GM19023 (cell line): ENCODE results near the gene TRPM3.
"Not testable (repeated sequence)": the region's sequence is repeated elsewhere in the genome, so short reads cannot be mapped to it uniquely, and the experiment has no call there.

Experiments
- ATAC-seq: cut with Tn5 transposase; IDR thresholded peaks from one replicate; pipeline ENCODE4 v1.9.1; 2021; ENCODE audit warnings: mild to moderate bottlenecking, moderate library complexity; ENCODE audit not compliant: unreplicated experiment

TRPM3 gene

GRCh38 chr9:70678153-70678552, 443.3 kb downstream of the TRPM3 start:
- ATAC-seq: no peak

GRCh38 chr9:70677055-70677735, 444.2 kb downstream of the TRPM3 start:
- no peak for ATAC-seq

GRCh38 chr9:70675868-70676370, 445.5 kb downstream of the TRPM3 start:
- ATAC-seq: no peak

GRCh38 chr9:70673844-70674243, 447.6 kb downstream of the TRPM3 start:
- no peak for ATAC-seq

- ATAC-seq: no peak
These were observed 449.2 kb downstream of the TRPM3 start for GRCh38 chr9:70672161-70672649.

- ATAC-seq: no peak
These were observed 452.7 kb downstream of the TRPM3 start for GRCh38 chr9:70668751-70669150.

GRCh38 chr9:70658765-70659164, 462.7 kb downstream of the TRPM3 start:
- no peak for ATAC-seq

- ATAC-seq: no peak
These were observed 465.1 kb downstream of the TRPM3 start for GRCh38 chr9:70656281-70656680.

- ATAC-seq: no peak
These were observed 467.3 kb downstream of the TRPM3 start for GRCh38 chr9:70654144-70654543.

- ATAC-seq: not testable (repeated sequence)
These were observed 476.8 kb downstream of the TRPM3 start for GRCh38 chr9:70644627-70645026.

- ATAC-seq: no peak
These were observed 479.1 kb downstream of the TRPM3 start for GRCh38 chr9:70642341-70642740.

- ATAC-seq: no peak
These were observed 479.8 kb downstream of the TRPM3 start for GRCh38 chr9:70641631-70642030.

GRCh38 chr9:70641031-70641430, 480.4 kb downstream of the TRPM3 start:
- ATAC-seq: no peak

- no peak for ATAC-seq
These were observed 481.3 kb downstream of the TRPM3 start for GRCh38 chr9:70639853-70640814.

GRCh38 chr9:70635790-70636189, 485.6 kb downstream of the TRPM3 start:
- no peak for ATAC-seq

GRCh38 chr9:70634696-70635095, 486.7 kb downstream of the TRPM3 start:
- no peak for ATAC-seq

- no peak for ATAC-seq
These were observed 490.4 kb downstream of the TRPM3 start for GRCh38 chr9:70630971-70631370.

GRCh38 chr9:70629080-70629685, 492.2 kb downstream of the TRPM3 start:
- ATAC-seq: not testable (repeated sequence)

- ATAC-seq: no peak
These were observed 496.3 kb downstream of the TRPM3 start for GRCh38 chr9:70625078-70625477.

- ATAC-seq: no peak
These were observed 502.6 kb downstream of the TRPM3 start for GRCh38 chr9:70618784-70619183.
